ENCODE data around the gene ARHGEF1.
A peak's percentile ranks its signal among the peaks of the same experiment; 100 is the strongest.
"Not testable (repeated sequence)": the region's sequence is repeated elsewhere in the genome, so short reads cannot be mapped to it uniquely, and the experiment has no call there.

The ARHGEF1 gene

GRCh38 chr19:41863209-41863931 lies 19.6 kb upstream of the ARHGEF1 start:
- DNase-seq, result no peak

- no peak for DNase-seq
Observed at GRCh38 chr19:41864374-41864773, 18.6 kb upstream of the ARHGEF1 start.

- DNase-seq, result no peak
Observed at GRCh38 chr19:41866284-41866683, 16.7 kb upstream of the ARHGEF1 start.

- DNase-seq, result no peak
Observed at GRCh38 chr19:41868120-41868988, 14.6 kb upstream of the ARHGEF1 start.

- DNase-seq, result no peak
Observed at GRCh38 chr19:41868989-41869300, 14.0 kb upstream of the ARHGEF1 start.

GRCh38 chr19:41869374-41869955 lies 13.5 kb upstream of the ARHGEF1 start:
- DNase-seq, result no peak

GRCh38 chr19:41870401-41870873 lies 12.5 kb upstream of the ARHGEF1 start:
- no peak for DNase-seq

GRCh38 chr19:41871573-41872383 lies 11.2 kb upstream of the ARHGEF1 start:
- DNase-seq, result no peak

GRCh38 chr19:41872384-41872774 lies 10.6 kb upstream of the ARHGEF1 start:
- no peak for DNase-seq

GRCh38 chr19:41872775-41873647 lies 10.0 kb upstream of the ARHGEF1 start:
- DNase-seq, result no peak

- not testable (repeated sequence) for DNase-seq
Observed at GRCh38 chr19:41875973-41876372, 7.0 kb upstream of the ARHGEF1 start.

- DNase-seq, result no peak
Observed at GRCh38 chr19:41876847-41877832, 5.8 kb upstream of the ARHGEF1 start, which contains the start of gene CD79A. Gene CD79A, plus strand, starts transcription at chr19:41877279. Its CDS starts 26 bp downstream, at chr19:41877305.

- no peak for DNase-seq
Observed at GRCh38 chr19:41877916-41878905, 4.8 kb upstream of the ARHGEF1 start.

- DNase-seq, result no peak
Observed at GRCh38 chr19:41879080-41879479, 3.9 kb upstream of the ARHGEF1 start.

- no peak for DNase-seq
Observed at GRCh38 chr19:41879670-41880328, 3.2 kb upstream of the ARHGEF1 start.

- no peak for DNase-seq
Observed at GRCh38 chr19:41880329-41880708, 2.7 kb upstream of the ARHGEF1 start.

GRCh38 chr19:41883463-41883820 lies 458 bp downstream of the ARHGEF1 start:
- no peak for DNase-seq

GRCh38 chr19:41883821-41884733 lies 1.1 kb downstream of the ARHGEF1 start:
- DNase-seq, result peak; percentile 98
